ENCODE results near the gene IRF2BP1.

DNA sequence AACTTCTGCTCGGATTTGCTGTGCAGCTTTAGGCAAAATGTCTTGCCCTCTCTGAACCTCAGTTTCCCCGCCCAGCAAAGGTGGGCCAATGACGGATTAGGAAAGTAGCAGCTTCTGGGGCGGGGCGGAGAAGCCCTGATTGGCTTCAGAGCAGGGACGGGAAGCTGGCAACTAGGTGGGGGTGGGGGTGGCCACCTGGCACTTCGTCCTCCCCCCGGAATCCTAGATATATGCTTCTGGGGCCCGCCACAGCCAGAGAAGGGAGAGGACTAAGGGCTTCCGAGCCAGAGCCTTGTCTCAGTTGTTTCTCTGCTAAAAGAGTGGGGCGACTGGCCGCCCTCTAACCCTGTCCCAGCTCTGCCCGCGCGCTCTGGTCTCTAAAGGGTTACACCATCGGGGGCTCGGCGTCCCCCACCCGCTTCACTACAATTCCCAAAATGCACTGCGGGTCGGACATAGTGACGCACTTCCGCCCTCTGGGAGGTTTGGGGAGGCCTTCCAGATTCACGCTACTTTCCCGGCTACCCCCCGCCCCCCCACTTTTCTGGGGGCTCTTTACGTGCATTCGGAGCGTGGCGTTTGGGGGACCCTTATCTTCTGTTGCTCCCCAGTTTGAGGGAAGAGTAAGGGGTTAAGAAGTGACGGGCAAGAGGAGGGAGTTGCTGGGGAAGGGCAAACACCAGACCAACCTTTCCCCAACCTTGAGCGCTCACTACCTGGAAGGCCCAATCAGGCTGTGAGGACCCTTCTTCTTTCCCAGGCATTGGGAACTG is 672 bp upstream of the IRF2BP1 start:
- TF ChIP-seq, protein P1, sequence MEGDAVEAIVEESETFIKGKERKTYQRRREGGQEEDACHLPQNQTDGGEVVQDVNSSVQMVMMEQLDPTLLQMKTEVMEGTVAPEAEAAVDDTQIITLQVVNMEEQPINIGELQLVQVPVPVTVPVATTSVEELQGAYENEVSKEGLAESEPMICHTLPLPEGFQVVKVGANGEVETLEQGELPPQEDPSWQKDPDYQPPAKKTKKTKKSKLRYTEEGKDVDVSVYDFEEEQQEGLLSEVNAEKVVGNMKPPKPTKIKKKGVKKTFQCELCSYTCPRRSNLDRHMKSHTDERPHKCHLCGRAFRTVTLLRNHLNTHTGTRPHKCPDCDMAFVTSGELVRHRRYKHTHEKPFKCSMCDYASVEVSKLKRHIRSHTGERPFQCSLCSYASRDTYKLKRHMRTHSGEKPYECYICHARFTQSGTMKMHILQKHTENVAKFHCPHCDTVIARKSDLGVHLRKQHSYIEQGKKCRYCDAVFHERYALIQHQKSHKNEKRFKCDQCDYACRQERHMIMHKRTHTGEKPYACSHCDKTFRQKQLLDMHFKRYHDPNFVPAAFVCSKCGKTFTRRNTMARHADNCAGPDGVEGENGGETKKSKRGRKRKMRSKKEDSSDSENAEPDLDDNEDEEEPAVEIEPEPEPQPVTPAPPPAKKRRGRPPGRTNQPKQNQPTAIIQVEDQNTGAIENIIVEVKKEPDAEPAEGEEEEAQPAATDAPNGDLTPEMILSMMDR (conservative IDR thresholded peaks at IDR 0.05 in 1 of 2, IDR thresholded peaks at IDR 0.05 in 1 of 2; ENCODE audit: low read depth in 1 of 2, low read length in 2 of 2), result no peak
- TF ChIP-seq EZH2 (IDR thresholded peaks at IDR 0.05; ENCODE audit: low read length, missing control alignments), result no peak

Measured in fibroblast of lung (primary cell).